ENCODE results near the gene SCN5A. TPM values are rescaled to one million over a fixed set of nuclear protein-coding genes. Genes with fewer than 3 reads are reported as not detected.

SCN5A gene
- polyA plus RNA-seq, 1 of the 3 experiments (the other 2 are of a cell fraction) = 0.18 TPM

- TF ChIP-seq EP300 (IDR thresholded peaks at IDR 0.05; ENCODE audit: borderline replicate concordance in 1 of 2, low read depth in 1 of 2, low read length in 1 of 2) = no peak
- TF ChIP-seq PBX3 (IDR thresholded peaks at IDR 0.05) = no peak
- no peak for TF ChIP-seq FOXM1 (IDR thresholded peaks at IDR 0.05; ENCODE audit: low read depth)
- no peak for TF ChIP-seq REST (IDR thresholded peaks at IDR 0.05; ENCODE audit: low read depth, low read length)
- TF ChIP-seq TEAD4 (IDR thresholded peaks at IDR 0.05; ENCODE audit: borderline replicate concordance, insufficient read depth) = no peak
- TF ChIP-seq IRF3 (IDR thresholded peaks at IDR 0.05; ENCODE audit: low read depth, low read length) = no peak
- TF ChIP-seq, protein P1, sequence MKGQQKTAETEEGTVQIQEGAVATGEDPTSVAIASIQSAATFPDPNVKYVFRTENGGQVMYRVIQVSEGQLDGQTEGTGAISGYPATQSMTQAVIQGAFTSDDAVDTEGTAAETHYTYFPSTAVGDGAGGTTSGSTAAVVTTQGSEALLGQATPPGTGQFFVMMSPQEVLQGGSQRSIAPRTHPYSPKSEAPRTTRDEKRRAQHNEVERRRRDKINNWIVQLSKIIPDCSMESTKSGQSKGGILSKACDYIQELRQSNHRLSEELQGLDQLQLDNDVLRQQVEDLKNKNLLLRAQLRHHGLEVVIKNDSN (IDR thresholded peaks at IDR 0.05; ENCODE audit: borderline replicate concordance, low read depth) = no peak
- no peak for TF ChIP-seq RXRA (IDR thresholded peaks at IDR 0.05; ENCODE audit: borderline replicate concordance, low read depth)
- no peak for TF ChIP-seq RAD21 (IDR thresholded peaks at IDR 0.05; ENCODE audit: low read length)
- no peak for TF ChIP-seq JUND (IDR thresholded peaks at IDR 0.05)
- no peak for TF ChIP-seq GABPA (IDR thresholded peaks at IDR 0.05; ENCODE audit: low read depth)
- no peak for TF ChIP-seq POLR2AphosphoS5 (IDR thresholded peaks at IDR 0.05; ENCODE audit: low read depth, low read length)
- TF ChIP-seq RCOR1 (IDR thresholded peaks at IDR 0.05; ENCODE audit: low read length) = no peak
- no peak for TF ChIP-seq NFIC (IDR thresholded peaks at IDR 0.05; ENCODE audit: borderline replicate concordance)
- TF ChIP-seq CTCF (IDR thresholded peaks at IDR 0.05) = no peak
- TF ChIP-seq, protein P2, sequence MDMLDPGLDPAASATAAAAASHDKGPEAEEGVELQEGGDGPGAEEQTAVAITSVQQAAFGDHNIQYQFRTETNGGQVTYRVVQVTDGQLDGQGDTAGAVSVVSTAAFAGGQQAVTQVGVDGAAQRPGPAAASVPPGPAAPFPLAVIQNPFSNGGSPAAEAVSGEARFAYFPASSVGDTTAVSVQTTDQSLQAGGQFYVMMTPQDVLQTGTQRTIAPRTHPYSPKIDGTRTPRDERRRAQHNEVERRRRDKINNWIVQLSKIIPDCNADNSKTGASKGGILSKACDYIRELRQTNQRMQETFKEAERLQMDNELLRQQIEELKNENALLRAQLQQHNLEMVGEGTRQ (IDR thresholded peaks at IDR 0.05; ENCODE audit: borderline replicate concordance, low read depth, low read length) = no peak
- Histone ChIP-seq H4K20me1 (ENCODE audit: insufficient read depth) (no peaks in the 10 kb centered on the region), H2AFZ (ENCODE audit: low read depth) (no peak overlapping the region), H3K27me3 (ENCODE audit: insufficient read depth) (no peaks in the 10 kb centered on the region), H3K9ac (no peak overlapping the region), H3K27ac (ENCODE audit: low read depth in 2 of 2, low read length in 1 of 2) (no peak overlapping the region), H3F3A (replicated peaks; ENCODE audit: insufficient read depth) (no peaks in the 10 kb centered on the region), H3K4me3 (ENCODE audit: low read depth in 2 of 2, low read length in 1 of 2) (no peak overlapping the region), H3K9me3 (no peaks in the 10 kb centered on the region), H3K4me1 (ENCODE audit: control insufficient read depth in 1 of 2, insufficient read depth in 2 of 2, low read depth in 1 of 2, low read length in 1 of 2) (no peaks in the 10 kb centered on the region), H3K36me3 (replicated peaks in 1 of 2; ENCODE audit: control insufficient read depth in 1 of 2, insufficient read depth in 2 of 2, low read length in 1 of 2) (no peaks in the 10 kb centered on the region), H3K79me2 (ENCODE audit: insufficient read depth) (no peaks in the 10 kb centered on the region), H3K4me2 (no peak overlapping the region), H3K9me2 (no peaks in the 10 kb centered on the region)
- WGBS (ENCODE audit: low lambda C conversion rate) = 47% methylated on average over 3 of the region's 5 CpGs
- DNase-seq = no peak
- ChIA-PET POLR2A (no interaction called here), CTCF (interaction anchor here (1.0 kb wide), 1 partner anchor 22 kb away, joined by 4 read pairs; no protein-coding TSS in a partner anchor)
Observed at GRCh38 chr3:38608961-38609360, 40.5 kb downstream of the SCN5A start.

All from SK-N-SH (cell line).